Measurements from ENCODE around the gene RAB36.

DNA sequence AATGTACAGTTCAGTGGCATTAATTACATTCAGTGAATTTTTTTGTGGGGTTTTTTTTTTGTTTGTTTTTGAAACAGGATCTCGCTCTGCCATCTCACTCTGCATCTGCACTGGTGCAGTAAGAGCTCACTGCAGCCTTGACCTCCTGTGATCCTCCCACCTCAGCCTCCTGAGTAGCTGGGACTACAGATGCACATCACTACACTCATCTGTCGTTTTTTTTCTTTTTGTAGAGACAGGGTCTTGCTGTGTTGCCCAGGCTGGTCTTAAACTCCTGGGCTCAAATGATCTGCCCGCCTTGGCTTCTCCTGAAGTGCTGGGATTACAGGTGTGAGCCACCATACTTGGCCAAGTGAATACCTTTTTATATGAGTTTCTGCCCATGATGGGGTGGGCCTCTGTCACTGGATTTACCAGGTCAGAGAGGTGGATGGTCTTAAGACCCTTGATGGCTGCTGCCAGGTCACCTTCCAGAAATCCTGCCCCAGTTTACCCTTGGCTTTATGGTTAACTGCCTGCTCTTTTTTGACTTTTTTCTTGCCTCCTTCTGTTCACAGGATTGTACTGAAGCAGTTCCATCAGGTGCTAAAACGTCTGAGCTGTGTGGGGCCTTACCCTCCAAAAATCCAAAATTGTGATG lies 57.7 kb downstream of the RAB36 start:
- TF ChIP-seq CTCF (IDR thresholded peaks at IDR 0.05) = no peak
- TF ChIP-seq POLR2A (IDR thresholded peaks at IDR 0.05) = no peak
